Thoracic aorta (tissue), 2 donors: ENCODE results near the gene PYGO2. TPM values are rescaled to one million over a fixed set of nuclear protein-coding genes. Genes with fewer than 3 reads are reported as not detected.
"Not testable (repeated sequence)": the region's sequence is repeated elsewhere in the genome, so short reads cannot be mapped to it uniquely, and the experiment has no call there.

ENCODE experiments used
- ATAC-seq: fragments of 150-250 bp; one replicate; pipeline ENCODE4 v1.8.0; 2017; ENCODE audit warnings: low read depth; ENCODE audit not compliant: insufficient number of reproducible peaks, low FRiP score
- DNase-seq: peaks from one replicate; pipeline ENCODE4 v3.0.0-alpha.2; 2020; ENCODE audit warnings: low spot score
- H3K27ac ChIP-seq, 2 donors: fragments of 200-600 bp; sonication (generic); 1 replicate in 1 of 2; 2 replicates in 1 of 2; pipeline ENCODE4 v1.5.1; 2016; ENCODE audit warnings: mild to moderate bottlenecking in 2 of 2, moderate library complexity in 2 of 2
- H3K27me3 ChIP-seq: fragments of 200-600 bp; sonication (generic); replicated peaks from 2 replicates; pipeline ENCODE4 v1.6.0; 2016; ENCODE audit warnings: mild to moderate bottlenecking; ENCODE audit not compliant: insufficient read depth
- H3K36me3 ChIP-seq: fragments of 200-600 bp; sonication (generic); one replicate; pipeline ENCODE4 v1.5.1; 2016
- H3K4me1 ChIP-seq, 2 donors: fragments of 200-600 bp; sonication (generic); 1 replicate in 1 of 2; 2 replicates in 1 of 2; pipeline versions ENCODE4 v1.5.1 to v1.6.0; 2016; ENCODE audit warnings: low read depth in 2 of 2, mild to moderate bottlenecking in 1 of 2; ENCODE audit not compliant: control insufficient read depth in 1 of 2
- H3K4me3 ChIP-seq: fragments of 200-600 bp; sonication (generic); 2 replicates; pipeline ENCODE4 v1.5.1; 2016; ENCODE audit warnings: mild to moderate bottlenecking
- H3K9me3 ChIP-seq: fragments of 200-600 bp; sonication (generic); 2 replicates; pipeline ENCODE4 v1.5.1; 2016
- total RNA-seq, 2 donors: library from RNA; depleted of rRNA; stranded (reverse); fragments of >200 nt; gene quantifications; one replicate each; pipeline versions ENCODE4 v1.1.0 to v1.2.3, GENCODE V29; 2016
- TF ChIP-seq, protein P1 (sequence below): fragments of 200-600 bp; sonication (generic); IDR thresholded peaks from one replicate; pipeline ENCODE4 v1.5.1; 2019; ENCODE audit warnings: antibody characterized with exemption

Gene PYGO2
- total RNA-seq, 2 donors from 2014 or later: 17.8 to 21.4 TPM

DNA sequence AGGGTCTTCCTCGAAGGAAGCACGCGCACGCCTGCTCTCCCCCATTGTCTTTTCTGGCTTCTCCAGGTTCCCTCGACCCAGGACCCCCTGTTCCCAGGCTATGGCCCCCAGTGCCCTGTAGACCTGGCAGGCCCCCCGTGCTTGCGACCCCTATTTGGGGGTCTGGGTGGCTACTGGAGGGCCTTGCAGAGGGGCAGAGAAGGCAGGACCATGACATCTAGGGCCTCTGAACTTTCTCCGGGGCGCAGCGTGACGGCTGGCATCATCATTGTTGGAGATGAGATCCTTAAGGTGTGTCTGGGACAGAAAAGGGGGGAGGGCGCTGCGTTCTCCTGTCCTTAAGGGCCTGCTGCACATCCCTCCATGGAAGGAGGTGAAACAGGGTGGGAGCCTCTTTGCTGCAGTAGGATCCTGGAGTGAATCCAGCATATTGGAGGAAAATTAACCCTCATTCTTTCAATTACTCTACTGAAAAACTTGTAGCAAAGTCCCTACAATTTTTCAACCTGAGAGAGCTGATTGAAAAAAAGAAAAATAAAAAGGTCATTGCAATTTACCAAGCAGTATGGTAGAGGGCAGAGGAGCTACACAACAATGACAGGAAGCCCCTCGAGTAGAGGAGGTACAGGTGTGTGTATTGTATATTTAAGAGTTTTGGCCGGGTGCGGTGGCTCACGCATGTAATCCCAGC lies 22.3 kb upstream of the PYGO2 start:
- no peaks in the 10 kb centered on the region for H3K27me3 ChIP-seq
- DNase-seq: no peak
- peaks cover 9 to 16% of the 10 kb centered on the region in 2 donors for H3K4me1 ChIP-seq
- peaks cover 15% of the 10 kb centered on the region for H3K36me3 ChIP-seq
- H3K27ac ChIP-seq: peak overlapping the region; percentile 10 to 15
- TF ChIP-seq, protein P1, sequence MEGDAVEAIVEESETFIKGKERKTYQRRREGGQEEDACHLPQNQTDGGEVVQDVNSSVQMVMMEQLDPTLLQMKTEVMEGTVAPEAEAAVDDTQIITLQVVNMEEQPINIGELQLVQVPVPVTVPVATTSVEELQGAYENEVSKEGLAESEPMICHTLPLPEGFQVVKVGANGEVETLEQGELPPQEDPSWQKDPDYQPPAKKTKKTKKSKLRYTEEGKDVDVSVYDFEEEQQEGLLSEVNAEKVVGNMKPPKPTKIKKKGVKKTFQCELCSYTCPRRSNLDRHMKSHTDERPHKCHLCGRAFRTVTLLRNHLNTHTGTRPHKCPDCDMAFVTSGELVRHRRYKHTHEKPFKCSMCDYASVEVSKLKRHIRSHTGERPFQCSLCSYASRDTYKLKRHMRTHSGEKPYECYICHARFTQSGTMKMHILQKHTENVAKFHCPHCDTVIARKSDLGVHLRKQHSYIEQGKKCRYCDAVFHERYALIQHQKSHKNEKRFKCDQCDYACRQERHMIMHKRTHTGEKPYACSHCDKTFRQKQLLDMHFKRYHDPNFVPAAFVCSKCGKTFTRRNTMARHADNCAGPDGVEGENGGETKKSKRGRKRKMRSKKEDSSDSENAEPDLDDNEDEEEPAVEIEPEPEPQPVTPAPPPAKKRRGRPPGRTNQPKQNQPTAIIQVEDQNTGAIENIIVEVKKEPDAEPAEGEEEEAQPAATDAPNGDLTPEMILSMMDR: no peak
- peak overlapping the region; percentile 71 for H3K4me3 ChIP-seq
- H3K9me3 ChIP-seq: no peaks in the 10 kb centered on the region
- no peak for ATAC-seq

DNA sequence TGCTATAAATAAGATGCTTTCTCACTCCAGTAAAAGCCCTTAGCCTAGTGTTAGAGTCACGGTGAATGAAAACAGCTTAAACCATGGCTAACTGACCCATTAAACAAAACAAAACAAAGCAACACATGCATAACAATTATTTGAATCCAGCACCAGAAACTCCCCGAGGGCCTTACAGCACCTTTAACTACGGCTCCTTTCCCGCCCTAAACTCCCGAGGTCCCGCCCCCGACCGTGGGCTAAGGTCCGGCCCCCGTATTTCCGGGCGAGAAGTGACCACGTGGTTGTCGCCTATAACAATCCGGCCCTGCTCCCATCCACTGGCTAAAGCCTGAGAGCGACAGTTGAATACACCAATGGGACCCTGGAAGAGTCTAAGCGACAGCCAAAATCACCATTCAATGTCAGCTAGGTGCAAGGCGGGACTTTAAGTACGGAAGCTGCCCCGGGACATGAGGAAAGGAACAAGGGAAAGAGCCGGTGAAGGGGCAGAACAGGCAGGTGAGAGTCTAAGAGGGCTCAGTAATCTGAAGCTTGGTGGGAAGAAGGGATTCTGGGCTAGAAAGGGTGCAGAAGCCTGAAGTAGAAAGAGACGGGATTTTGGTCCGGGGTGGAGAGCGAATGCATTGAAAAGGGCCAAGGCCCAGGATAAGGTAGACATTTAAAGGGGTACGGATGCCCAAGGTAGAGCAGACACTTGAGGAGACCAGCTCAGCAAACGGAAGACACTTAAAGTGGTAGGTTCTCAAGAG lies 21.5 kb upstream of the PYGO2 start, which contains the start of gene FLAD1:
FLAD1 (plus strand) TSS at position 448 of the 752 bp plus-strand sequence. CDS start 351 bp downstream, outside the sequence.
- peak; percentile 98 for DNase-seq
- Histone ChIP-seq H3K36me3 (peaks cover 12% of the 10 kb centered on the region), H3K4me1 (peaks cover 9 to 16% of the 10 kb centered on the region in 2 donors), H3K27me3 (no peaks in the 10 kb centered on the region), H3K9me3 (no peaks in the 10 kb centered on the region), H3K4me3 (peak within 1 kb of the TSS; percentile 71), H3K27ac (peak within 1 kb of the TSS; percentile 10 to 42)
- peak; percentile 100 for ATAC-seq
- TF ChIP-seq, protein P1: no peak

DNA sequence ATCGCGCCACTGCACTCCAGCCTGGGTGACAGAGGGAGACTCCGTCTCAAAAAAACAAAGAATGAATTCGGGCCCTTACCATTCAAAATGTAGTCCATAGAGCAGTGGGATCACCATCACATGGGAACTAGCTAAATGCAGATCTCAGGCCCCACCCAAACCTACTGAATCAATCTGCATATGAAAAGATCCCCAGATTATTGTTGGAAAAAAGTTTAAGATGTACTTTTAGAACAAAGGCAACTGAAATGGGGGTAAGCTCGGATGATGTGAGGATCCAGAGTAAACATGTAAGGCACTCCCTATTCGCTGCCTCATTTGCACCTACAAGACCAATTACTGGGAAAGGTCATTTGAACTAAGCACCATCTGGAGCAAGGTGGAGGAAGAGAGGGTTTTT lies 20.8 kb upstream of the PYGO2 start:
- Histone ChIP-seq H3K27ac (no peak overlapping the region), H3K4me3 (peak overlapping the region; percentile 71)
- ATAC-seq: no peak

DNA sequence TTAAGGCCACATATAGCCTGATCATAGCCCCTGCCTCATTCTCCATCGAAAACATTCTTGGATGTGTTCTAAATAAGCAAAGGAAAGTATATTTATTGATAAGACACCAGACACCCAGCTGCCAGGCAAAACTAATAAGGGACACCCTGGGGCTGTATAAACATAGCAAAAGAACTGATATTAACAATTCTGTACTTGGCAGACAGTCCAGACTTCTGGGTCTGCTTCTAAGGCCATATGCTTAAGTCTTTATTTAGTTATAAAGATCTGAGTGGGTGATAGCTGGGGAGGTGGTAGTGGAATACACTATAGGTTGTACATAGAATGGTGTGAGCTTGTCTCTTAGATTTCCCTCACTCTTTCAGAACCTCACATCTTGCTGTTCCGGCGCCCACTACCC lies 16.8 kb upstream of the PYGO2 start:
- DNase-seq (no peak), ATAC-seq (no peak)
- Histone ChIP-seq H3K4me1 (peaks cover 6 to 18% of the 10 kb centered on the region in 2 donors), H3K9me3 (no peaks in the 10 kb centered on the region), H3K36me3 (peaks cover 4% of the 10 kb centered on the region), H3K4me3 (no peak overlapping the region), H3K27me3 (no peaks in the 10 kb centered on the region), H3K27ac (no peak overlapping the region)
- TF ChIP-seq, protein P1: no peak

More for the DNA sequence above, 20.8 kb upstream of the PYGO2 start:
- Histone ChIP-seq H3K9me3 (no peaks in the 10 kb centered on the region), H3K4me1 (peaks cover 9 to 16% of the 10 kb centered on the region in 2 donors), H3K27me3 (no peaks in the 10 kb centered on the region), H3K36me3 (peaks cover 6% of the 10 kb centered on the region)
- TF ChIP-seq, protein P1: no peak
- no peak for DNase-seq

DNA sequence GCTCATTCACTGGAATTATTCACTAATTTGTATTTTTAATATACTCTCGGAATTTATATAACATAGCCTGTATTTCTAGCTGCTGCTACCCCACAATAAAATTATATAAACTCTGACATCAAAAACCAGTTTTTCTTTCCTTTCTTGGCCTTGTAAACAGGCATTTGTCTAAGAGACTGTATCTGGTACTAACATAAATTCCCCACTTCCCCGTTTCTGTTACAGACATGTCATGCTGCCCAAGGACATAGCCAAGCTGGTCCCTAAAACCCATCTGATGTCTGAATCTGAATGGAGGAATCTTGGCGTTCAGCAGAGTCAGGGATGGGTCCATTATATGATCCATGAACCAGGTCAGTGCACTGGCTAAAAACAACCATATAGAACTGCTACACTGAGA lies 16.2 kb upstream of the PYGO2 start:
- not testable (repeated sequence) for ATAC-seq, H3K9me3 ChIP-seq, H3K27ac ChIP-seq, H3K4me3 ChIP-seq, H3K36me3 ChIP-seq, H3K27me3 ChIP-seq, DNase-seq
- H3K4me1 ChIP-seq: peaks cover 10 to 23% of the 10 kb centered on the region in 2 donors
